ENCODE results near the gene NDST4.

The NDST4 gene

DNA sequence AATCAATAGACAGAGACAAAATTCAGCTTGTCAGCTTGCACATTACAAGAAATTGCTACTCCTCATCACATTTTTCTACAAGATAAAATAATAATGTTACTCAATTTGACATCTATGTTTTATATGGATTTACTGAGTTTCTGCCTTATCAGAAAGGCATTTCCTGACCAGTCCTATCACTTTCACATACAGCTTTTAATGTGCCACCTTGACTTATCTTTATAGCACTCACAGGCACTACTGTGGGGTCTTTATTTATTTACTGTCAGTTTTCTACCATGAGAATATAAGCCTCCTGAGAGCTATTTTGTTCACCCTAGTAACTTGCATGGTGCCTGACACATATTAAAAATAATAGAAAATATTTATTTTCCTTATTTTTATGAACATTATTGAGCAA, 6.0 kb downstream of the NDST4 start:
- H3K27ac Mint-ChIP-seq, result no peak overlapping the region

GRCh38 chr4:115101675-115102074, 11.7 kb downstream of the NDST4 start:
- no peak overlapping the region for H3K27ac Mint-ChIP-seq
- H3K27me3 Mint-ChIP-seq, result no peaks in the 10 kb centered on the region
- no peaks in the 10 kb centered on the region for H3K4me1 Mint-ChIP-seq
- no peaks in the 10 kb centered on the region for H3K9me3 Mint-ChIP-seq
- H3K36me3 Mint-ChIP-seq, result no peaks in the 10 kb centered on the region
- H3K4me3 Mint-ChIP-seq, result no peak overlapping the region
- ATAC-seq, result no peak

More for the DNA sequence above, 6.0 kb downstream of the NDST4 start:
- Mint-ChIP-seq H3K9me3 (peaks cover 3% of the 10 kb centered on the region), H3K36me3 (no peaks in the 10 kb centered on the region), H3K4me3 (no peak overlapping the region), H3K4me1 (no peaks in the 10 kb centered on the region), H3K27me3 (no peaks in the 10 kb centered on the region)
- ATAC-seq, result no peak

DNA sequence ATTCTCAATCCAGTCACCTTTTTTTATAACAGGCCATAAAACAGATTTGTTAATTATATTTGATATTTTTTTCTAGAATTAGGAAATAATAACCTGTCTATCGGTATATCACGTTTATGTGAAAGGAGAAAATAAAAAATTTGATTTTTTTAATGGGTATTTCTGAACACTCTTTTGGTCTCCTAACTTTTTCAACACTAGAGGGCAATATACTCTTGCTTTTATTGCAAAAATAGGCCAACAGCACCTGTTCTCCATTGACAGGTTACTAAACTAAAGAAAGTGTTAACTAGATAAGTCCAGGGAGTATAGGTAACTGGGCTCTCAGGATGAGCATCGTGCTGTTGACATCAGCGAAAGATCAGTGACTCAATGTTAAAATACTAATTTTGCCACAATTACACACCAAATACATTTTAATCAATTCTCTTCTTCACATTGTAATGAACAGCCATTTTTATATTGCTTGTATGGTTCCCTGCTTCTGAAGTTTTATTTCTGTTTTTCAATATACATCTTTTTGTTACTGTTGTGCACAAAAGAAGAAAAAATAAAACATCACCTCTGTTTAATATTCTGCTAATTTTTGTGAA, 22.8 kb downstream of the NDST4 start:
- no peaks in the 10 kb centered on the region for H3K4me1 Mint-ChIP-seq
- H3K27me3 Mint-ChIP-seq, result no peaks in the 10 kb centered on the region
- H3K36me3 Mint-ChIP-seq, result no peaks in the 10 kb centered on the region
- no peak overlapping the region for H3K4me3 Mint-ChIP-seq
- no peak for ATAC-seq
- no peak overlapping the region for H3K27ac Mint-ChIP-seq
- H3K9me3 Mint-ChIP-seq, result no peaks in the 10 kb centered on the region

GRCh38 chr4:115082633-115083032, 30.8 kb downstream of the NDST4 start:
- Mint-ChIP-seq H3K9me3 (peaks cover 9% of the 10 kb centered on the region), H3K27ac (no peak overlapping the region), H3K27me3 (no peaks in the 10 kb centered on the region), H3K4me1 (no peaks in the 10 kb centered on the region), H3K36me3 (no peaks in the 10 kb centered on the region), H3K4me3 (no peak overlapping the region)
- ATAC-seq, result no peak

DNA sequence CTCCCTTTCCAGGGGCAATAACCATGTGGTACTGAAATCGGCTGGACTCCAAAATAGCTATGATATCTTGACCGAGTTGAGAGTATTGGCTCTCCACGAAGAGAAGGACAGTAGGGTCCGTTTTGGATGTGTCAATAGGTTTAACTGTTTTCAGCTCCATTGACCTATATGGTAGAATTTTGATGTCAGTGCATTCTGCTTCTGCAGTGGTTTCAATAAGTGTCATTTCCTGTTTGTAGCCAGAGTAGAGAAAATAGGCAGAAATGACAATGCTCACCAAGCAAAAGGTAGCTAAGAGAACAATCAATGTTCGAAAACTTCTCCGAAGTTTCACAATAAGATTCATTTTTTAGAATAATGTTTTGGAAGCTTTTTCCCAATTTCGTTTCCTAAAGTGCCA, 36.7 kb downstream of the NDST4 start:
- no peak for ATAC-seq
- H3K36me3 Mint-ChIP-seq, result no peaks in the 10 kb centered on the region
- no peak overlapping the region for H3K4me3 Mint-ChIP-seq
- no peaks in the 10 kb centered on the region for H3K9me3 Mint-ChIP-seq
- no peaks in the 10 kb centered on the region for H3K27me3 Mint-ChIP-seq
- H3K4me1 Mint-ChIP-seq, result no peaks in the 10 kb centered on the region
- no peak overlapping the region for H3K27ac Mint-ChIP-seq

- Mint-ChIP-seq H3K27ac (no peak overlapping the region), H3K4me3 (no peak overlapping the region), H3K27me3 (no peaks in the 10 kb centered on the region), H3K4me1 (no peaks in the 10 kb centered on the region), H3K9me3 (no peaks in the 10 kb centered on the region), H3K36me3 (no peaks in the 10 kb centered on the region)
- no peak for ATAC-seq
Measured at GRCh38 chr4:115058533-115058932, 54.9 kb downstream of the NDST4 start.

DNA sequence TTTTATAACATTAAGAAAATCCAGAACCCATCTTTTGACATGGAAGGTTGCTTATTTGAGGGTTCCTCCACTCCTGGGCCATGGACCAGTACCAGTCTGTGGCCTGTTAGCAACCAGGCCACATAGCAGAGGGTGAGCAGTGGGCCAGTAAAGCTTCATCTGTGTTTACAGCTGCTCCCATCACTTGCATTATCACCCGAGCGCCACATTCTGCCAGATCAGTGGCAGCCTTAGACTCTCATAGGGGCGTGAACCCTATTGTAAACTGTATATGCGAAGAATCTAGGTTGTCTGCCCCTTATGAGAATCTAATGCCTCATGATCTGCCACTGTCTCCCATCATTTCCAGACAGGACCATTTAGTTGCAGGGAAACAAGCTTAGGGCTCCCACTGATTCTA, 58.6 kb downstream of the NDST4 start:
- H3K9me3 Mint-ChIP-seq, result no peaks in the 10 kb centered on the region
- no peak overlapping the region for H3K27ac Mint-ChIP-seq
- no peak for ATAC-seq
- H3K27me3 Mint-ChIP-seq, result no peaks in the 10 kb centered on the region
- no peaks in the 10 kb centered on the region for H3K4me1 Mint-ChIP-seq
- H3K36me3 Mint-ChIP-seq, result no peaks in the 10 kb centered on the region
- no peak overlapping the region for H3K4me3 Mint-ChIP-seq

DNA sequence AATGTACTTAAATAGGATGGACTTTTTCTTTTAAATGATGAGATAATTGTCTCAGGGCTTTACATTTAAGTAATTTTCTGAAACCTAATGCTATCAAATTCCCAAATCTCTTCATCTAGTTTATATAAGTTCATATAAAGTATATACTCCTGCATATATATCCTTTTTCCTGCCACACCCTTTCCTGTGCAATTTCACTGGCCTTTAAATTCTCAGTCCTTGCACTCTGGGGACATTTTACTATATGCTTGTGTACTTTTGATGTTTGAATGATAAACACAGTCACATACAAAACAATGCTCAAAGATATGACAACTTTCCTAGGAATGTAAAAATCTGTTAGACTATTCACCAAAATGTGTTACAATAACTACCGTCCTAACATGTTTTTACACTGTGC, 60.1 kb downstream of the NDST4 start:
- no peaks in the 10 kb centered on the region for H3K4me1 Mint-ChIP-seq
- H3K4me3 Mint-ChIP-seq, result no peak overlapping the region
- ATAC-seq, result no peak
- H3K9me3 Mint-ChIP-seq, result no peaks in the 10 kb centered on the region
- no peaks in the 10 kb centered on the region for H3K36me3 Mint-ChIP-seq
- no peak overlapping the region for H3K27ac Mint-ChIP-seq
- H3K27me3 Mint-ChIP-seq, result no peaks in the 10 kb centered on the region

GRCh38 chr4:115042496-115042895, 70.9 kb downstream of the NDST4 start:
- ATAC-seq, result no peak
- no peaks in the 10 kb centered on the region for H3K36me3 Mint-ChIP-seq
- no peaks in the 10 kb centered on the region for H3K9me3 Mint-ChIP-seq
- H3K27ac Mint-ChIP-seq, result no peak overlapping the region
- H3K4me1 Mint-ChIP-seq, result no peaks in the 10 kb centered on the region
- H3K4me3 Mint-ChIP-seq, result no peak overlapping the region
- H3K27me3 Mint-ChIP-seq, result no peaks in the 10 kb centered on the region

DNA sequence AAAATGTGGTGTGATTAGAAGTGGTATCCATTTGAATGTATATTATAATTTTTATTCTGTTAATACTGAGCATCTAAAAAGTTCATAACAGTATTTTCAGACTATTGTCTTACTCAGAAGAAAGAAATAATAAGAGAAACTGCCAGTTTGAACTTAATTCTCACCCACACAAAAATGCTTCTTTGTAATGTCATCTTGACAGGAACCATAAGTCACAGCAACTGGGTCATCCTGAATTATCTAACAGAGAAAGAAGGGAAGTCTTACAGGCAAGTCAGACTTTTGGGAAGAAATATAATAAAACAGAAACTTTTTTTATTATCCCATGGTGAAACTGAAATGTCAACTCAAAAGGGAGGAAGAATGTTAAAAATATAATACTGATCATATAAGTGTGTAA, 83.1 kb downstream of the NDST4 start:
- ATAC-seq, result no peak
- Mint-ChIP-seq H3K4me3 (no peak overlapping the region), H3K27ac (no peak overlapping the region), H3K36me3 (no peaks in the 10 kb centered on the region), H3K27me3 (no peaks in the 10 kb centered on the region), H3K4me1 (no peaks in the 10 kb centered on the region), H3K9me3 (no peaks in the 10 kb centered on the region)

DNA sequence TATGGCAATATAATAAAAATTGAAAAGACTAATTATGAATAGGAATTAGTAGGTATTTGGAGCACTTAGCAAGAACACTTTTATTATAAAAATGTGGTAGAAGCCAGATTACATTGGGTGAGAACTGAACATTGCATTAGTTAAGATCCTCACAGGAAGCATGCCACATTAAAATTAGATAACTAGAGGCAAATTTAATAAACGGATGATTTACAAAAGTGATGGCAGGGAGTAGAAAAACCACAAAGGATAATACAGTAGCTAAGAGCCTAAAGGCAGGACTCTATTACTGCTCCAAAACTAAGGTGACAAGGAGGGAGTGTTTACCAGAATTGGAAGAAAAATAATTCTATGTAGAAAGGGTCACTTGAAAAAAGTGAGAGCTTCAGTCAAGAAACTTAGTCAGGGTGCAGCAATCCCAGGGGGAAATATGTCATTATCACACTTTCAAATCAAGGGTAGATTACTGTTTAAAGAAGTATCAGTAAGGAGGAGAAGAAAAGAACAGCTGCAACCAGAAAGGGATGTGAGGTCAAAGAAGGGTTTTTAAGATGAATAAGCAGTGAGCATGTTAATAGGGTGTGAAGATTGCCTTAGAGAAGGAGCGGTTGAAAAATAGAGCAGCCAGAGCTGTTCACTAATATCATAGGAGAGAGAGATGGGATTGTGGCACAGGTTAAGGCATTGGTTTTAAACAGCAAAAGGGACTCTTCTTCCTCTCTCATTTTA, 84.6 kb downstream of the NDST4 start:
- Mint-ChIP-seq H3K27ac (no peak overlapping the region), H3K4me1 (no peaks in the 10 kb centered on the region), H3K27me3 (no peaks in the 10 kb centered on the region), H3K36me3 (no peaks in the 10 kb centered on the region), H3K9me3 (no peaks in the 10 kb centered on the region), H3K4me3 (no peak overlapping the region)
- ATAC-seq, result peak; percentile 20

- Mint-ChIP-seq H3K27me3 (no peaks in the 10 kb centered on the region), H3K36me3 (no peaks in the 10 kb centered on the region), H3K27ac (no peak overlapping the region)
Measured at GRCh38 chr4:114999880-115000279, 113.5 kb downstream of the NDST4 start.

DNA sequence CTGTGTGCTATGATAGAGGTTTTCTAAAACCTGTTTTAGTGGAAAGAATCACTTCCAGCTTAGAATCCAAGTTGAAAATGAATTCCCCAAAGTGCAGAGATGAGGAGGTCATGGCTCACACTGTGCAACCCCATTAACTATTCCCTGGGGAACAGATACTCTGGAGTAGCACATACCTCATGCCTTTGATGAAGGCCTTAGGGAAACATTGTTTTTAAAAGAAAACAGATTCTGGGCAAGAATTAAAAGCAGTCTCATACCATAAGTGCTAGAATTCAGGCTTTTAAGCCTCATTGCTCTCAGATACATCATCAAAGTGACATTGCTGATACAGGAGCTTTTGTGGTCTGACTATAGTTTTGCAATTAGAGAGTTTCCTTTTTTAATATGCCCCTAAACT, 115.1 kb downstream of the NDST4 start:
- peak; percentile 16 for ATAC-seq
- Mint-ChIP-seq H3K4me3 (no peak overlapping the region), H3K4me1 (no peaks in the 10 kb centered on the region), H3K27ac (no peak overlapping the region), H3K36me3 (no peaks in the 10 kb centered on the region), H3K9me3 (no peaks in the 10 kb centered on the region), H3K27me3 (no peaks in the 10 kb centered on the region)

More at GRCh38 chr4:114999880-115000279, 113.5 kb downstream of the NDST4 start:
- no peak for ATAC-seq
- Mint-ChIP-seq H3K9me3 (no peaks in the 10 kb centered on the region), H3K4me1 (no peaks in the 10 kb centered on the region), H3K4me3 (no peak overlapping the region)

- no peaks in the 10 kb centered on the region for H3K36me3 Mint-ChIP-seq
- H3K27ac Mint-ChIP-seq, result no peak overlapping the region
- H3K4me3 Mint-ChIP-seq, result no peak overlapping the region
- ATAC-seq, result no peak
- no peaks in the 10 kb centered on the region for H3K4me1 Mint-ChIP-seq
- H3K27me3 Mint-ChIP-seq, result no peaks in the 10 kb centered on the region
- H3K9me3 Mint-ChIP-seq, result no peaks in the 10 kb centered on the region
Measured at GRCh38 chr4:114997576-114998247, 115.7 kb downstream of the NDST4 start.

DNA sequence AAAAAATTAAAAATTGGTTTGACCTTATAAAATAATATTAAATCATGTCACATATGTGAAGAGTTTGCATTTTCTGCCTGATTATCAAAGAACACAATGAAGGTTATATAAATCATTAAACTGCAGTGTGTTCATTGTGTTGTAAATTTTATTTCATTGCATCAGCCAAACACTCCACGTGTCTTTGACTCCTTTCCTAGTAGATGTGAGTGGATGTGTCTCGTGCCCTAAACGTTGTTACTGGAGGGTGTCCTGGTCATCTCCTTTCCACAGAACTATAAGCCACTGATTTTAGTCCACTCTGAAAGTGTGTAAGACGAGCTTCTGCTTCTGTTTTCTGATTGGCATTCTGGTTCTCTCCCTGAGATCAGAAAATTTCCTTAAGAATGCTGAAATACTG, 127.3 kb downstream of the NDST4 start:
- no peak overlapping the region for H3K27ac Mint-ChIP-seq
- no peaks in the 10 kb centered on the region for H3K4me1 Mint-ChIP-seq
- ATAC-seq, result no peak
- H3K4me3 Mint-ChIP-seq, result no peak overlapping the region
- H3K9me3 Mint-ChIP-seq, result peaks cover under 1% of the 10 kb centered on the region
- H3K36me3 Mint-ChIP-seq, result no peaks in the 10 kb centered on the region
- no peaks in the 10 kb centered on the region for H3K27me3 Mint-ChIP-seq

Data from stimulated activated memory B cell treated with anti-CD40 and anti-IgM and Interleukin-4, amounts not matched to agents 10 μg/mL and 1 μg/mL and 100 μg/mL, for 72 hours (primary cell).